GM06990 (cell line): Measurements from ENCODE around the gene PTPRT.

Experiments
- DNase-seq: peaks from one replicate; pipeline ENCODE4 v3.0.0-alpha.2; 2011; ENCODE audit not compliant: insufficient read length; ENCODE audit errors: extremely low read depth
- H3K27me3 ChIP-seq: replicated peaks from 2 replicates; pipeline ENCODE4 v1.6.0; 2011; ENCODE audit warnings: low read length; ENCODE audit not compliant: control insufficient read depth, insufficient read depth
- H3K36me3 ChIP-seq: 2 replicates; pipeline ENCODE4 v1.5.1; 2011; ENCODE audit warnings: low read length; ENCODE audit not compliant: control insufficient read depth, insufficient read depth
- H3K4me3 ChIP-seq: replicated peaks from 2 replicates; pipeline ENCODE4 v1.5.1; 2011; ENCODE audit warnings: low read depth, mild to moderate bottlenecking, control low read depth, low read length
- TF ChIP-seq, protein P1 (sequence below): IDR thresholded peaks from 2 replicates; pipeline ENCODE4 v1.5.1; 2011; ENCODE audit warnings: low read length, control low read depth, mild to moderate bottlenecking, inconsistent platforms; ENCODE audit not compliant: insufficient read depth, poor library complexity, severe bottlenecking

The PTPRT gene

DNA sequence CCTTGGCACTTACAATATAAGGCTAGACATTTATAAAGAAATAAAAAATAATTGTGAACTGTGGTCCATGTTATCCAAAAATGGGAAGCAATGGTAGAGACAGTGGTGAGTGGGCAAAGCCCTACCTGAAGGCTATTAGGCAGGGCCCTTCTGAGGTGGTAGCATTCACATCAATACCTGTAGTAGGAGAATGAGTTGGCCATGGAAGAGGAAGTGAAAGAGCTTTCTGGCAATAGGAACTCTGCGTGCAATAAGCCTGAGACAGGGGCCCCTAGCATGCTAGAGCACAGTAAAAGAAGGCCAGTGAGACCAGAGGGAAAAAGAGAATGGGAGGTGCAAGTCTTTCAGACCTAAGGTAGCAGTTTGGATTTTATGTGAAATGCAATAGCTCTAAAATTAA, 754.5 kb downstream of the PTPRT start:
- TF ChIP-seq, protein P1, sequence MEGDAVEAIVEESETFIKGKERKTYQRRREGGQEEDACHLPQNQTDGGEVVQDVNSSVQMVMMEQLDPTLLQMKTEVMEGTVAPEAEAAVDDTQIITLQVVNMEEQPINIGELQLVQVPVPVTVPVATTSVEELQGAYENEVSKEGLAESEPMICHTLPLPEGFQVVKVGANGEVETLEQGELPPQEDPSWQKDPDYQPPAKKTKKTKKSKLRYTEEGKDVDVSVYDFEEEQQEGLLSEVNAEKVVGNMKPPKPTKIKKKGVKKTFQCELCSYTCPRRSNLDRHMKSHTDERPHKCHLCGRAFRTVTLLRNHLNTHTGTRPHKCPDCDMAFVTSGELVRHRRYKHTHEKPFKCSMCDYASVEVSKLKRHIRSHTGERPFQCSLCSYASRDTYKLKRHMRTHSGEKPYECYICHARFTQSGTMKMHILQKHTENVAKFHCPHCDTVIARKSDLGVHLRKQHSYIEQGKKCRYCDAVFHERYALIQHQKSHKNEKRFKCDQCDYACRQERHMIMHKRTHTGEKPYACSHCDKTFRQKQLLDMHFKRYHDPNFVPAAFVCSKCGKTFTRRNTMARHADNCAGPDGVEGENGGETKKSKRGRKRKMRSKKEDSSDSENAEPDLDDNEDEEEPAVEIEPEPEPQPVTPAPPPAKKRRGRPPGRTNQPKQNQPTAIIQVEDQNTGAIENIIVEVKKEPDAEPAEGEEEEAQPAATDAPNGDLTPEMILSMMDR, result no peak
- Histone ChIP-seq H3K4me3 (no peak overlapping the region), H3K27me3 (no peaks in the 10 kb centered on the region; the same call in 1 of the 2 replicates), H3K36me3 (no peaks in the 10 kb centered on the region)
- DNase-seq, result no peak

DNA sequence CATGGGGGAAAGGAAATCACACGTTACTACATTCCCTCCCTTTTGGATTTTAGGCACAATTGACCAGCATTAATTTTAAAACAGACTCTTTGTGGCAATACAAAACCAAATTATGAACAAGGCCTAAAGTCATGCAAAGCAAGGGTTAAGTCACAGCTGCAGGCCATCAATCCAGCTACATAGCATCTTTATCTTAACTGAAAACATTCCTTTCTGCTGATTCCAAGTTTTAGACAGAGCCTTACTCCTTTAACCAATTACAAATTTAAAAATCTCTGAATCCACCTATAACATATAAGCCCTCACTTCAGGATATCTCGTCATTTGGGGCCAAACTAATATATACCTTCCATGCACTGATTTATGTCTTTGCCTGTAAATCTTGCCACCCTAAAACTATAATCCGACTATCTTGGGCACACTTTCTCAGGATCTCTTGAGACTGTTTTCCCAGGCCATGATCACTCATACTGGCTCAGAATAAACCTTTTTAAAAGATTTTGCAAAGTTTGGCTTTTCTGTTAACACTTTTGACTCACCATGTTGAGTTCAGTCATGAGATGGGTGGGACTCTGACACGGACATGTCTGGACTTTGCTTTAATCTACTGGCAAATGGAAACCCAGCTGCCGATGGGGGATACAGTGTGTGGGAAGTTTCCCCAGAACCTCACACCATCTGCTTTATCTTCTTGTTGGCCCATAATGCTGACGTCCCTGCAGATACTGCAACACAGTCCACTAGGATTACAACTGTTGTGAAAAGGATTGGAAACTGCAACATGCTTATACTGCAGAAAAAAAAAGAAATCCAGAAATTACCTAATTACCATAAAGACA, 757.0 kb downstream of the PTPRT start:
- no peak overlapping the region for H3K4me3 ChIP-seq
- TF ChIP-seq, protein P1, result no peak
- no peaks in the 10 kb centered on the region for H3K36me3 ChIP-seq
- no peaks in the 10 kb centered on the region for H3K27me3 ChIP-seq
- no peak for DNase-seq

DNA sequence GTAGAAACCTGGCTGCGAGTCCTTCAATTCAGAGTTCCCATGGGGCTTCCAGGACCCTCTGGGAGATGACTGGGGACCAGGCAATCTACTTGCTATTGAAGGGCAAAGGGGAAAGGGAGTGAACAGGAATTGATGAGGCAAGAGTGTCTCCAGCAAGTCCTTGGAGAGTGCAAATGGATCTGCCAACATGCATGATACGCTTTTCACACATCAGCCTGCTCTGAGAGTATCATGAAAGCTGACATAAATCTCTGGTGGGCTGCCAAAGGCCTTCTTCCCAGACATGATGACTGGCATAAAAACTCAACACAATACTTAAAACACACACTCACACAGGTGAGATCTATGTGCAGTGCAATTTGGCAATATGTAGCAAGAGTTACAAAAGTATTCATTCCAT, 759.1 kb downstream of the PTPRT start:
- no peak overlapping the region for H3K4me3 ChIP-seq
- no peak for DNase-seq
- H3K27me3 ChIP-seq, result no peaks in the 10 kb centered on the region
- H3K36me3 ChIP-seq, result no peaks in the 10 kb centered on the region
- TF ChIP-seq, protein P1, result no peak

DNA sequence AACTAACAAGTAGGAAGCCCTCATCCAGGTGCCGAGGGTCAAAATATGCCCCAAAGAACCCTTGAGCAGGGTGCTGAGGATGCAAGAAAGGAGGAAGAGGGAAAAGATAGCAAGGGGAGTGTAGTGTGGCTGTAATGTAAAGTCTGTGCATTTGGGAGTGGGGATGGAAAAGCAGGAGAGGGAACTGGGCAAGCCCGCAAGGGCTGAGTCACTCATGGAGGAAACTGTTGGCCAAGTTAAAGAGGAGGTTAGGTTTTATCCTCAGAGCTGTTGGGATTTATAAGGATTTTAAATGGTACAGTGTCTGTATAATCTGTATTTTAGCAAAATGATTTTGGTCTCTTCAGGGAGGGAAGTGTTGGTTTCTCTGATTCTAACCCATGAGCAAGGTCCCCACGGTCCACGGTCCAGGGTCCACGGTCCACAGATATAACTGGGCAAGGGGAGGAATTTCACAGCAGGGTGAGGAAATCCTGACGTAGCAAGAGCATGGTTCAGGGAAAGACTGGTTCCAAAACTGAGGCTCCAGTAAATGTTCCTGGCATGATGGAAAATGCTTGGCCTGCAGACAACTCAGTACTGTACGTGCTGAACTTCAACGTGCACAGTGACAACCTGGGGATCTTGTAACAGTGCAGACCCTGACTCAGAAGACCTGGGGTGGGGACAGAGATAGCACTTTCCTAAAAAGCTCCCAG, 759.8 kb downstream of the PTPRT start:
- no peak overlapping the region for H3K4me3 ChIP-seq
- TF ChIP-seq, protein P1, result no peak
- no peak for DNase-seq
- no peaks in the 10 kb centered on the region for H3K36me3 ChIP-seq
- no peaks in the 10 kb centered on the region for H3K27me3 ChIP-seq

DNA sequence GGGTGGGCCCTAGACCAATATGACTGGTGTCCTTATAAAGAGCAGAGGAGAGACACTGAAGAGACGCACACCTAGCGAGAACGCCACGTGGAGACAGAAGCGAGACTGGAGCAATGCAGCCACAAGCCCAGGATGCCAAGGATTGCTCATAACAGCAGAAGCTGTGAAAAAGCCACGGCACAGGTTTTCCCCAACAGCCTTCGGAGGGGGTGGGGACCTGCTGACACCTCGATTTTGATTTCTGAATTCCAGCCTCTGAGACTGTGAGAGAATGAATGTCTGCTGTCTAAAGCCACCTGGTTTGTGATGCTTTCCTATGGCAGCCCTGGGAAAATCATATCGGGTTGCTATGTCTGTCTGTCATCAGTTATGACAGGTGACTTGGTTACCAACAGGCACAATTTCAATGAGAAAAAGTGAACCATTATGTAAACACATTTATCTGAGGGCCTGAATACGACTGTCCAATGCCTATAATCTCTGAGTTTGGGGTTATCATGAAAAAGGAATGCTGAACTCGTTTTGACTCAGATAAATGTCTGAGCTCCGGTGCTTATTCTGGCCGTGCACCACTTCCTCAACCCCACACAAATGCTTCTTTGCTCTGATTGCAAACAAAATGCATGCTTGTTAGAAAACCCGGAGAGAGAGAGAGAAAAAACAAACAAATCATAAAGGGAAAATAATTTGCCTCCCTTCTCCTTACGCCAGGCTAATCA, 769.7 kb downstream of the PTPRT start:
- no peaks in the 10 kb centered on the region; the same call in 1 of the 2 replicates for H3K27me3 ChIP-seq
- no peaks in the 10 kb centered on the region for H3K36me3 ChIP-seq
- no peak overlapping the region for H3K4me3 ChIP-seq
- no peak for DNase-seq
- TF ChIP-seq, protein P1, result no peak
